Urinary bladder (tissue), 4 donors: ENCODE results near the gene HOPX. TPM values are rescaled to one million over a fixed set of nuclear protein-coding genes. Genes with fewer than 3 reads are reported as not detected.
A peak's percentile ranks its signal among the peaks of the same experiment; 100 is the strongest.
"Not testable (repeated sequence)": the region's sequence is repeated elsewhere in the genome, so short reads cannot be mapped to it uniquely, and the experiment has no call there.

Source experiments
- DNase-seq: peaks from one replicate; pipeline ENCODE4 v3.0.0-alpha.2; 2015; ENCODE audit errors: extremely low spot score
- H3K27ac ChIP-seq: one replicate; pipeline ENCODE4 v1.5.1; 2013; ENCODE audit warnings: low read depth, mild to moderate bottlenecking, moderate library complexity
- H3K36me3 ChIP-seq: one replicate; pipeline ENCODE4 v1.6.1; 2013; ENCODE audit warnings: mild to moderate bottlenecking, moderate library complexity; ENCODE audit not compliant: insufficient read depth
- H3K4me1 ChIP-seq: one replicate; pipeline ENCODE4 v1.6.1; 2013; ENCODE audit warnings: mild to moderate bottlenecking, moderate library complexity; ENCODE audit not compliant: insufficient read depth
- H3K4me3 ChIP-seq: one replicate; pipeline ENCODE4 v1.5.1; 2013; ENCODE audit warnings: low read depth, low read length
- WGBS: extraction: QIAGEN DNeasy Blood & Tissue Kit; methylation state at CpG from one replicate; pipeline ENCODE4 v1.1.7; 2013; 5-methylcytosine and 5-hydroxymethylcytosine counted together
- polyA plus RNA-seq: library from polyadenylated mRNA; stranded (reverse); fragments of 200-250 nt; gene quantifications from one replicate; pipeline ENCODE4 v1.2.3, GENCODE V29; 2013
- total RNA-seq: library from RNA; depleted of rRNA; stranded (reverse); fragments of >200 nt; gene quantifications from one replicate; pipeline ENCODE4 v1.2.3, GENCODE V29; 2014
- donor health status: healthy with polysubstance abuse.
- donor health status: healthy.

The HOPX gene, protein sequence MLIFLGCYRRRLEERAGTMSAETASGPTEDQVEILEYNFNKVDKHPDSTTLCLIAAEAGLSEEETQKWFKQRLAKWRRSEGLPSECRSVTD
- total RNA-seq (45.9 TPM), polyA plus RNA-seq (43.7 TPM)

DNA sequence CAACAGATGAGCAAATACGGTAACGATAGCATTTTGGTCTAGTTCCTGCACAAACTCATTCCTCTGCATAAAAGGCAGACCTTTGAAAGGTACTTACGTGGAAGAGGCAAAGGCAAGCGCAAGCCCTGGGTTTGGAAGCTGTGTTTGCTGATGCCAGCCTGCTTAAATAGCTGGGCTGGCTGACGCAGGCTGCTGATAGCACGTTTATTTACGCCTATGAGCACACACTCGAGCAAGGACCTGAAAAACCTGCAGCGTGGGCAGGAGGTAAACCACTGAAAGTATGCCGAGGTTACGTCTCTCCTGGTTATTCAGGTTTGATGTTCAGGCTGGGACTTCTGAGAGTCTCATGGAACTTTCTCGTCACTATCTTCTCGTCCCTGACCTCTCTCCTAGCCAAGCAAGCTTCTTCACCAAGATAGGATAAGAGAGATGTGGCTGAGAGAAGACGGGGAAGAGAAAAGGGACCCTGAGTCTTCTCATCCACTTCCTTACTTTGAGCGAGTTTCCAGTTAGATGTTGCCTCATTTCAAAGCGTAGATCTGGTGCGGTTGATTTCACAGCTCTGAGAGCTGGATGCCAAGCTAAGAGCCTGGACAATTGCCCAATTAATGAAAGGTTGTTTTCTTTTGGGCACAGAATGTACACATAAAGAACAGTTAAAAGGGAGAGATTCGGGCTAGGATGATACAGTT, at the start of gene HOPX:
Gene HOPX (minus strand): TSS at position 139 of the 695 bp plus-strand sequence. CDS start 23,480 bp downstream, outside the sequence.
- peak; percentile 70 for DNase-seq
- WGBS, result 33% methylated on average over 18 of the region's 18 CpGs
- Histone ChIP-seq H3K4me3 (no peak within 1 kb of the TSS), H3K4me1 (peaks cover 2% of the 10 kb centered on the region), H3K27ac (no peak within 1 kb of the TSS), H3K36me3 (no peaks in the 10 kb centered on the region)

GRCh38 chr4:56730097-56730496, 49.0 kb upstream of the HOPX start:
- Histone ChIP-seq H3K27ac (no peak overlapping the region), H3K4me1 (no peaks in the 10 kb centered on the region), H3K4me3 (no peak overlapping the region), H3K36me3 (no peaks in the 10 kb centered on the region)
- no peak for DNase-seq
- 94% methylated on average over 5 of the region's 5 CpGs for WGBS

GRCh38 chr4:56728512-56728911, 47.4 kb upstream of the HOPX start:
- 16% methylated on average over 4 of the region's 4 CpGs for WGBS
- Histone ChIP-seq H3K36me3 (no peaks in the 10 kb centered on the region), H3K4me1 (no peaks in the 10 kb centered on the region), H3K27ac (no peak overlapping the region), H3K4me3 (no peak overlapping the region)
- peak; percentile 53 for DNase-seq

- Histone ChIP-seq H3K36me3 (no peaks in the 10 kb centered on the region), H3K4me1 (no peaks in the 10 kb centered on the region), H3K4me3 (no peak overlapping the region), H3K27ac (no peak overlapping the region)
- WGBS, result 76% methylated on average over 4 of the region's 4 CpGs
- DNase-seq, result no peak
These were observed 46.1 kb upstream of the HOPX start for GRCh38 chr4:56727150-56727549.

DNA sequence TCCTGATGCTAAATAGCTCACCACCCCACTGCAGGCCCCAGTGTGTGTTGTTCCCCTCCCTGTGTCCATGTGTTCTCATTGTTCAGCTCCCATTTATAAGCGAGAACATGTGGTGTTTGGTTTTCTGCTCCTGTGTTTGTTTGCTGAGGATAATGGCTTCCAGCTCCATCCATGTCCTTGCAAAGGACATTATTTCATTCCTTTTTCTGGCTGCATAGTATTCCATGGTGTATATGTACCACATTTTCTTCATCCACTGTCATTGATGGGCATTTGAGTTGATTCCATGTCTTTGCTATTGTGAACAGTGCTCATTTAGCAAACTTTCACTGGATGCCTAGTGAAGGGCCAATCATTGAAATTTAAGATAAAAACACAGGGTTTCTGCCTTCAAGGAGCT, 45.5 kb upstream of the HOPX start:
- DNase-seq, H3K27ac ChIP-seq, H3K4me3 ChIP-seq, H3K4me1 ChIP-seq, H3K36me3 ChIP-seq: not testable (repeated sequence)
- whole genome bisulfite sequencing, result 96% methylated on average over 1 of the region's 1 CpG

GRCh38 chr4:56723659-56724230, 42.6 kb upstream of the HOPX start:
- WGBS, result 84% methylated on average over 2 of the region's 2 CpGs
- H3K4me3 ChIP-seq, result no peak overlapping the region
- no peak for DNase-seq
- H3K4me1 ChIP-seq, result no peaks in the 10 kb centered on the region
- H3K27ac ChIP-seq, result no peak overlapping the region
- no peaks in the 10 kb centered on the region for H3K36me3 ChIP-seq

DNA sequence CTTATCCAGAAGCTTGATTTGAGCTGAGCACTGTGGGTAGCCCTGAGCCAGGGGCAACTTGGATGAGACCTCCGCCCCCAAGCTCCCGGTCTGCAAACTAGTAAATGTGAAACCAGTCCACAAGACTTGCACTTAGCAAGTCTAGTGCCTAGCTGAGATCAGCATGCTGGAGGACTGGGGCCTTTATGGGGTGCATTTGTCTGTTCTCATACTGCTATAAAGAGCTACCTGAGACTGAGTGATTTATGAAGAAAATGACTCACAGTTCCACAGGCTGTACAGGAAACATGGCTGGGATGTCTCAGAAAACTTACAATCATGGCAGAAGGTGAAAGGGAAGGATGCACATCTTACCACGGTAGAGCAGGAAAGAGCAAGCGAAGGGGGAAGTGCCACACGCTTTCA, 42.1 kb upstream of the HOPX start:
- Histone ChIP-seq H3K36me3 (no peaks in the 10 kb centered on the region), H3K27ac (no peak overlapping the region), H3K4me1 (no peaks in the 10 kb centered on the region), H3K4me3 (no peak overlapping the region)
- no peak for DNase-seq
- WGBS, result 71% methylated on average over 5 of the region's 5 CpGs

DNA sequence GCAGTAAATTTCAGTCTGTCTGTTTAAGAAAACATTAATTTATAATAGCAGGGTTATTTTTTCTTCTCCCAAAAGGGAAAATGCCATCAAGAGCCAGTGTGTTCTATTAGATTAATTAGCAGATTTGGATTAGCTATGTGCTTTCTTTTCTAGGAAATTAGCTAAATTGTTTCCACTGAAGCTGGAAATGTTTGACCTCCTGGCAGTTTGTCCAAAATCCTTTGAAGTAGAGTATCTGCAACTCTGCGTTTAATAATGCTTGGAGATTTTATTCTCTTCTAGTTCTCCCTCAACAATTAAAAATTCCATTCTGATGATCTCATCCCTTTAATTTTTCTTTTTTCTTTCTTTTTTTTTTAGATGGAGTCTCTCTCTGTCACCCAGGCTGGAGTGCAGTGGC, 27.1 kb upstream of the HOPX start:
- peak; percentile 18 for DNase-seq
- 47% methylated on average over 1 of the region's 1 CpG for WGBS
- Histone ChIP-seq H3K36me3 (no peaks in the 10 kb centered on the region), H3K4me1 (no peaks in the 10 kb centered on the region), H3K27ac (no peak overlapping the region), H3K4me3 (no peak overlapping the region)

DNA sequence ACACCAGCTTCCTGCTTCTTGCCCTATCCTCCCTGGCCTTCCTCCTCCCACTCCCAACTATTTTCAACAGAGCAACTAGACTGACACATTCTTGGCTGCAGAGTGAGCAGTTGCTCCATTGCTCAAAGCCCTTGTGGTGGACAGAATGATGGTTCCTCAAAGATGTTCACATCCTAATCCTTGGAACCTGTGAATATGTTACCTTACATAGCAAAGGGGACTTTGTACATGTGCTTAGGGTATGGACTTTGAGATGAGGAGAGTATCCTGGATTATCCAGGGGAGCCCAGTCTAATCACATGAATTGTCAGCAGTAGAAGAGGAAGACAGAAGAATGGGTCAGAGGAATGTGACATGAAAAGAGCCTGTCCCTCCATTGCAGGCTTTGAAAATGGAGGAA, 24.9 kb upstream of the HOPX start:
- DNase-seq, result no peak
- no peak overlapping the region for H3K4me3 ChIP-seq

GRCh38 chr4:56705334-56705733, 24.2 kb upstream of the HOPX start:
- H3K4me3 ChIP-seq, result no peak overlapping the region
- no peak for DNase-seq
- 97% methylated on average over 6 of the region's 6 CpGs for WGBS
- no peaks in the 10 kb centered on the region for H3K36me3 ChIP-seq
- H3K4me1 ChIP-seq, result no peaks in the 10 kb centered on the region
- no peak overlapping the region for H3K27ac ChIP-seq

More for the DNA sequence above, 24.9 kb upstream of the HOPX start:
- H3K36me3 ChIP-seq, result no peaks in the 10 kb centered on the region
- no peak overlapping the region for H3K27ac ChIP-seq
- H3K4me1 ChIP-seq, result no peaks in the 10 kb centered on the region

- Histone ChIP-seq H3K4me3 (no peak overlapping the region), H3K4me1 (no peaks in the 10 kb centered on the region), H3K36me3 (no peaks in the 10 kb centered on the region), H3K27ac (no peak overlapping the region)
- WGBS, result 64% methylated on average over 7 of the region's 7 CpGs
- DNase-seq, result peak; percentile 37
These were observed 23.2 kb upstream of the HOPX start for GRCh38 chr4:56704089-56704871.

- WGBS, result 61% methylated on average over 5 of the region's 5 CpGs
- DNase-seq, result no peak
- Histone ChIP-seq H3K4me3 (no peak overlapping the region), H3K4me1 (no peaks in the 10 kb centered on the region), H3K36me3 (no peaks in the 10 kb centered on the region), H3K27ac (no peak overlapping the region)
These were observed 22.3 kb upstream of the HOPX start for GRCh38 chr4:56703378-56703777.

DNA sequence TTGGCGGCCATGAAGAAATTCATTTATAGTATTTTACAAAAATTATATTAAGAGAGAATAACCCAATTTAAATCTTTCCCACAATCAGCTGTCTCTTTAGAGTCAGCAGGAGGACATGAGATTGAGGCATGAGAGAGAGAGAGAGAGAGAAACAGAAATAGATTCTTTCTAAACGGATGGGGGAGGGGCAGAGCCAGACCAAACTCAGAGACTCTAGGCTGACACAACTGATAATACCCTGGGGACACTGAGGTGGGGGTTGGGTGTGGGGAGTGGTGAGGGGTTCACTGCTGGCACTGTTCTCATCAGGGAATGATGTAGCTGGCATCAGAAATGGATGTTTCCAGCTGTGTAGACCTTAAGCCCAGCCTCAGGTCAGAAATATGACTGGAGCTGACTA, 20.5 kb upstream of the HOPX start:
- no peaks in the 10 kb centered on the region for H3K4me1 ChIP-seq
- H3K27ac ChIP-seq, result no peak overlapping the region
- no peaks in the 10 kb centered on the region for H3K36me3 ChIP-seq
- no peak overlapping the region for H3K4me3 ChIP-seq
- 52% methylated on average over 2 of the region's 2 CpGs for WGBS
- no peak for DNase-seq

- H3K4me3 ChIP-seq, result no peak overlapping the region
- H3K27ac ChIP-seq, result no peak overlapping the region
- H3K36me3 ChIP-seq, result no peaks in the 10 kb centered on the region
- DNase-seq, result no peak
- H3K4me1 ChIP-seq, result no peaks in the 10 kb centered on the region
- 81% methylated on average over 4 of the region's 4 CpGs for WGBS
These were observed 20.0 kb upstream of the HOPX start for GRCh38 chr4:56701161-56701480.
